Glutamatergic neuron (in vitro differentiated cells): Measurements from ENCODE around the gene TMEM250. TPM values are rescaled to one million over a fixed set of nuclear protein-coding genes. Genes with fewer than 3 reads are reported as not detected.
A peak's percentile ranks its signal among the peaks of the same experiment; 100 is the strongest.

Experiments used
- DNase-seq: peaks from one replicate; pipeline ENCODE4 v3.0.0; 2022
- H3K27ac Mint-ChIP-seq: one replicate; pipeline ENCODE4 v1.8.0; 2020; ENCODE audit warnings: mild to moderate bottlenecking, mixed read lengths, inconsistent platforms; ENCODE audit not compliant: unreplicated experiment
- H3K27me3 Mint-ChIP-seq: one replicate; pipeline ENCODE4 v1.8.0; 2020; ENCODE audit warnings: mild to moderate bottlenecking, moderate library complexity, mixed read lengths, inconsistent platforms; ENCODE audit not compliant: unreplicated experiment
- H3K36me3 Mint-ChIP-seq: one replicate; pipeline ENCODE4 v1.8.0; 2020; ENCODE audit warnings: mild to moderate bottlenecking, mixed read lengths, inconsistent platforms; ENCODE audit not compliant: unreplicated experiment
- H3K4me1 Mint-ChIP-seq: one replicate; pipeline ENCODE4 v1.8.0; 2020; ENCODE audit warnings: mild to moderate bottlenecking, low read depth, mixed read lengths, inconsistent platforms; ENCODE audit not compliant: unreplicated experiment
- H3K4me3 Mint-ChIP-seq: one replicate; pipeline ENCODE4 v1.8.0; 2020; ENCODE audit warnings: mild to moderate bottlenecking, mixed read lengths, inconsistent platforms; ENCODE audit not compliant: unreplicated experiment
- H3K9me3 Mint-ChIP-seq: one replicate; pipeline ENCODE4 v1.8.0; 2020; ENCODE audit warnings: mild to moderate bottlenecking, moderate library complexity, mixed read lengths, inconsistent platforms; ENCODE audit not compliant: unreplicated experiment
- total RNA-seq: library from RNA; stranded (reverse); fragmentation: NEBNext Ultra II Directional; extraction: Animal tissue kit (Norgen Biotek cat#: 25700); gene quantifications from one replicate; pipeline ENCODE4 v1.2.1, GENCODE V29; 2021; ENCODE audit not compliant: unreplicated experiment
- TF ChIP-seq, protein P1 (sequence below): fragments of 200-600 bp; sonication (generic); IDR thresholded peaks from one replicate; pipeline ENCODE4 v1.5.0; 2021; ENCODE audit not compliant: partially characterized antibody, unreplicated experiment

The TMEM250 gene
- total RNA-seq, 1 donor from 2014 or later, result 16.0 TPM

DNA sequence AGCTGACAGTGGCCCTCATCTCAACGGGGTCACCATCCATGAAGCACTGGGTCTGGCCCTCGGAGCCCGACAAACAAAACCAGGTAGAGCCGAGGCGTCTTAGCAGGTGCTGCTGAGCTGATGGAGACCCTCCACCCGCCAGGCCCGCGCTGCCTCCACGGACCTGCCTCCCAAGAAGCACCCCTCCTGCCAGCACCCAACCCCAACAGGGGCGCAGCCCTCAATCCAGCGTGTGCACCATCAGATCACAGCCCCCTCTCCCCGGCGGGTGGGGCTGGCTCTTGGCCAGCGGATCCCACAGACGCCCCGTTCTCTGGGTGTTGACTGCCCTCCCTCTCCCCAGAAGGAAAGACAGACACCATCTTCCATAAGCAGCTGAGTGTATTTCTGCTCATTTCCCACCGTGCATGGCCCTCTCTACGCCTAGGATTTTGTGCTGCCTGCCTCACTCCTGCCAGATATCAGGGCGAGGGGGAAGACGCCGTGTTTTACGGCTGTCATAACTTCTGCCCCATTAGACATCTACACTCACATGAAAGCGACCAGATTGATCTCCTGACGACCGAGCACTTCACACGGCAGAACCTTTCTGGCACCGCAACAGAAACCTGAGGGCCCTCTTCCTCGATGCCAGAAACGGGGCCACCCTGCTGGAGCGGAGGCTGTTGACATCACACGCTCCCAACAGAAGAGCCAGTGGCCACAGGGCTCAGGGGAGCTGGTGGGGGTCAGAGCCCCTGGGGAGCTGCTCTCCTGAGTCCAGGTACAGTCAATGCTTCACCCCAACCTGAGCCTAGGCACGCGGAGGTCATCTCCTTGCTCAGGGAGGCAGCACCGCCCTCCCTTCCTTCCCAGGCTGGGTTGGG lies 35.9 kb downstream of the TMEM250 start:
- Mint-ChIP-seq H3K9me3 (no peaks in the 10 kb centered on the region), H3K36me3 (no peaks in the 10 kb centered on the region), H3K27me3 (no peaks in the 10 kb centered on the region), H3K27ac (no peak overlapping the region), H3K4me3 (no peak overlapping the region), H3K4me1 (peaks cover 4% of the 10 kb centered on the region)
- DNase-seq, result no peak
- TF ChIP-seq, protein P1, sequence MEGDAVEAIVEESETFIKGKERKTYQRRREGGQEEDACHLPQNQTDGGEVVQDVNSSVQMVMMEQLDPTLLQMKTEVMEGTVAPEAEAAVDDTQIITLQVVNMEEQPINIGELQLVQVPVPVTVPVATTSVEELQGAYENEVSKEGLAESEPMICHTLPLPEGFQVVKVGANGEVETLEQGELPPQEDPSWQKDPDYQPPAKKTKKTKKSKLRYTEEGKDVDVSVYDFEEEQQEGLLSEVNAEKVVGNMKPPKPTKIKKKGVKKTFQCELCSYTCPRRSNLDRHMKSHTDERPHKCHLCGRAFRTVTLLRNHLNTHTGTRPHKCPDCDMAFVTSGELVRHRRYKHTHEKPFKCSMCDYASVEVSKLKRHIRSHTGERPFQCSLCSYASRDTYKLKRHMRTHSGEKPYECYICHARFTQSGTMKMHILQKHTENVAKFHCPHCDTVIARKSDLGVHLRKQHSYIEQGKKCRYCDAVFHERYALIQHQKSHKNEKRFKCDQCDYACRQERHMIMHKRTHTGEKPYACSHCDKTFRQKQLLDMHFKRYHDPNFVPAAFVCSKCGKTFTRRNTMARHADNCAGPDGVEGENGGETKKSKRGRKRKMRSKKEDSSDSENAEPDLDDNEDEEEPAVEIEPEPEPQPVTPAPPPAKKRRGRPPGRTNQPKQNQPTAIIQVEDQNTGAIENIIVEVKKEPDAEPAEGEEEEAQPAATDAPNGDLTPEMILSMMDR, result no peak

GRCh38 chr9:136081826-136082495 lies 36.7 kb downstream of the TMEM250 start:
- TF ChIP-seq, protein P1, result no peak
- no peak overlapping the region for H3K27ac Mint-ChIP-seq
- no peaks in the 10 kb centered on the region for H3K36me3 Mint-ChIP-seq
- no peak for DNase-seq
- H3K9me3 Mint-ChIP-seq, result no peaks in the 10 kb centered on the region
- H3K4me1 Mint-ChIP-seq, result peaks cover 4% of the 10 kb centered on the region
- no peak overlapping the region for H3K4me3 Mint-ChIP-seq
- H3K27me3 Mint-ChIP-seq, result no peaks in the 10 kb centered on the region

GRCh38 chr9:136081113-136081825 lies 37.4 kb downstream of the TMEM250 start:
- Mint-ChIP-seq H3K4me1 (peaks cover 4% of the 10 kb centered on the region), H3K36me3 (no peaks in the 10 kb centered on the region), H3K4me3 (no peak overlapping the region), H3K9me3 (no peaks in the 10 kb centered on the region), H3K27ac (no peak overlapping the region), H3K27me3 (no peaks in the 10 kb centered on the region)
- DNase-seq, result peak; percentile 48
- TF ChIP-seq, protein P1, result no peak

DNA sequence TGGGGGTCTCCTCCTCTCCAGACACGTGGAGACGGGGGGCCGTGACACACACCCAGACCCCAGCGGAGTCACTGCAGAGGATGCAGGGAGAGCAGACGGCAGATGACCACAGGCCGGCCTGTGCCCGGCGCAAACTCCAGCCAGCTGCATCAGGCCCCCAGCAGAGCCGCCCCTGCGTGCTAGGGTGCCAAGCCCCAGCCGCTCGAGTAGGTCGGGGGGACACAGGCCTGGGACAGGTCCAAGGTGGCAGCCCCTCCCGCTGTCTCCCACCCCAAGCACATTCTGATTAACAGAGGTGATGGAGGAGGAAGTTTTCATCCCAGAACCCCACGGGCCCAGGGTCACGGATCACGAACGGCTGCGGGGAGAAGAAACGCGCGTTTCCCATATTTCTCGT lies 38.0 kb downstream of the TMEM250 start:
- Mint-ChIP-seq H3K27me3 (no peaks in the 10 kb centered on the region), H3K27ac (no peak overlapping the region), H3K4me1 (peaks cover 8% of the 10 kb centered on the region), H3K4me3 (no peak overlapping the region), H3K9me3 (no peaks in the 10 kb centered on the region), H3K36me3 (no peaks in the 10 kb centered on the region)
- DNase-seq, result no peak
- TF ChIP-seq, protein P1, result no peak
